Epithelial cell of proximal tubule (primary cell): ENCODE data around the gene MST1R. TPM values are rescaled to one million over a fixed set of nuclear protein-coding genes. Genes with fewer than 3 reads are reported as not detected.
"Not testable (repeated sequence)": the region's sequence is repeated elsewhere in the genome, so short reads cannot be mapped to it uniquely, and the experiment has no call there.

Source experiments
- DNase-seq: peaks from one replicate; pipeline ENCODE4 v3.0.0-alpha.2; 2011; ENCODE audit warnings: low read depth
- H3K4me3 ChIP-seq: 2 replicates; pipeline ENCODE4 v1.5.1; 2011; ENCODE audit warnings: low read depth, mild to moderate bottlenecking, low read length
- total RNA-seq: library from RNA; depleted of rRNA; stranded (reverse); fragments of >200 nt; gene quantifications from 2 replicates; pipeline ENCODE4 v1.2.3, GENCODE V29; 2015
- TF ChIP-seq, protein P1 (sequence below): conservative IDR thresholded peaks from 2 replicates; pipeline ENCODE4 v1.5.1; 2012; ENCODE audit warnings: low read depth, mild to moderate bottlenecking, low read length

The MST1R gene
- total RNA-seq: 5.3 and 5.6 TPM in 2 replicates

GRCh38 chr3:49903451-49904424, at the start of gene MST1R:
Gene MST1R, minus strand, starts transcription at chr3:49903873. Its CDS starts 264 bp downstream, at chr3:49903609.
- H3K4me3 ChIP-seq: peak within 1 kb of the TSS; percentile 42
- TF ChIP-seq, protein P1, sequence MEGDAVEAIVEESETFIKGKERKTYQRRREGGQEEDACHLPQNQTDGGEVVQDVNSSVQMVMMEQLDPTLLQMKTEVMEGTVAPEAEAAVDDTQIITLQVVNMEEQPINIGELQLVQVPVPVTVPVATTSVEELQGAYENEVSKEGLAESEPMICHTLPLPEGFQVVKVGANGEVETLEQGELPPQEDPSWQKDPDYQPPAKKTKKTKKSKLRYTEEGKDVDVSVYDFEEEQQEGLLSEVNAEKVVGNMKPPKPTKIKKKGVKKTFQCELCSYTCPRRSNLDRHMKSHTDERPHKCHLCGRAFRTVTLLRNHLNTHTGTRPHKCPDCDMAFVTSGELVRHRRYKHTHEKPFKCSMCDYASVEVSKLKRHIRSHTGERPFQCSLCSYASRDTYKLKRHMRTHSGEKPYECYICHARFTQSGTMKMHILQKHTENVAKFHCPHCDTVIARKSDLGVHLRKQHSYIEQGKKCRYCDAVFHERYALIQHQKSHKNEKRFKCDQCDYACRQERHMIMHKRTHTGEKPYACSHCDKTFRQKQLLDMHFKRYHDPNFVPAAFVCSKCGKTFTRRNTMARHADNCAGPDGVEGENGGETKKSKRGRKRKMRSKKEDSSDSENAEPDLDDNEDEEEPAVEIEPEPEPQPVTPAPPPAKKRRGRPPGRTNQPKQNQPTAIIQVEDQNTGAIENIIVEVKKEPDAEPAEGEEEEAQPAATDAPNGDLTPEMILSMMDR: no peak
- no peak for DNase-seq

GRCh38 chr3:49952924-49953323, 49.3 kb upstream of the MST1R start:
- TF ChIP-seq, protein P1: no peak
- no peak overlapping the region for H3K4me3 ChIP-seq
- DNase-seq: no peak

DNA sequence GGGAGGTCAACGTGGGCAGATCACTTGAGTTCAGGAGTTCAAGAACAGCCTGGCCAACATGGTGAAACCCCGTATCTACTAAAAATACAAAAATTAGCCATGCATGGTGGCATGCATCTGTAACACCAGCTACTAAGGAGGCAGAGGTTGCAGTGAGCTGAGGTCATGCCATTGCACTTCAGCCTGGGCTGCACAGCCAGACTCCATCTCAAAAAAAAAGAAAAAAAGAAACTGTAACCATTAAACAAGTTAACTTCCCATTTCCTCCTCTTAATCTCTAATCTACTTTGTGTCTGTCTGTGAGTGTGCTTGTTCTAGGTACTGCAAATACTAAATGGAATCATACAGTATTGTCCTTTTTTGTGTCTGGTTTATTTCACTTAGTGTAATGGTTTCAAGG, 39.0 kb upstream of the MST1R start:
- DNase-seq: no peak
- TF ChIP-seq, protein P1: no peak
- H3K4me3 ChIP-seq: no peak overlapping the region

DNA sequence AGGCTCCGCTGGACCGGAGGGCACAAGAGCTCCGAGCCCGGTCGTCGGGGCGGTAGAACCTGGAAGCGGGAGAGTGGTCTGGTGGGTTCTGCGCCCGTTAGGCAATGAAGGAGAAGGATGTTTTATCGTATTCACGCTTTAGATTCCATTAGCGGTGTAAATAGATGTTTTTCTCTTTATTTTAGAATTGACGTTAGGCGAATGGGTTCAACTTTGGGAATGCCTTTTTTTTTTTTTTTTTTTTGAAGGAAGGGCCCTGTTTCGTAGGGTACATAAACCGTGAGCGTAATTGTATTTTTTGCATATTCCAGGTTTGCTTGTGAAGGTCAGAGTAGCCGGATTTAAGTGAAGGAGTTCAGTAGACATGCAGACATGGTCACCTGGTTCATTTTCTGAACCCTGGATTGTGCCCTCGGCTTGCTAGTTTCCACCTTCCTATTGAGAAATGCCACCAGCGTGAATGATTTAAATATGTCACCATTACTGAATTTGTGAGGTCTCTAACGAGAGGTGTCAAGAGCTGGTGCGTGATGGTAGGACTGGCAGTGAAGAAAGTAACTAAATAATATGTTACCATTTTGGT, 37.1 kb upstream of the MST1R start:
- peak overlapping the region; percentile 98 for H3K4me3 ChIP-seq
- TF ChIP-seq, protein P1: no peak
- DNase-seq: no peak

GRCh38 chr3:49939858-49940666, 36.4 kb upstream of the MST1R start, which contains the start of gene RBM6:
Gene RBM6, plus strand, starts transcription at chr3:49940150. Its CDS starts 22,492 bp downstream, at chr3:49962642.
- peak within 1 kb of the TSS; percentile 98 for H3K4me3 ChIP-seq
- DNase-seq: peak; percentile 82
- TF ChIP-seq, protein P1: no peak

- H3K4me3 ChIP-seq: no peak overlapping the region
- TF ChIP-seq, protein P1: no peak
- DNase-seq: no peak
Observed at GRCh38 chr3:49937090-49937489, 33.4 kb upstream of the MST1R start.

GRCh38 chr3:49932281-49932680, 28.6 kb upstream of the MST1R start:
- H3K4me3 ChIP-seq, DNase-seq: not testable (repeated sequence)
